GM18498 (cell line): ENCODE results near the gene ATXN7L3.

ENCODE experiments used
- ATAC-seq: cut with Tn5 transposase; IDR thresholded peaks from one replicate; pipeline ENCODE4 v1.9.1; 2021; ENCODE audit warnings: mild to moderate bottlenecking, moderate library complexity; ENCODE audit not compliant: unreplicated experiment

ATXN7L3 gene

GRCh38 chr17:44219108-44219615 lies 19.5 kb upstream of the ATXN7L3 start:
- ATAC-seq, result peak; percentile 38

DNA sequence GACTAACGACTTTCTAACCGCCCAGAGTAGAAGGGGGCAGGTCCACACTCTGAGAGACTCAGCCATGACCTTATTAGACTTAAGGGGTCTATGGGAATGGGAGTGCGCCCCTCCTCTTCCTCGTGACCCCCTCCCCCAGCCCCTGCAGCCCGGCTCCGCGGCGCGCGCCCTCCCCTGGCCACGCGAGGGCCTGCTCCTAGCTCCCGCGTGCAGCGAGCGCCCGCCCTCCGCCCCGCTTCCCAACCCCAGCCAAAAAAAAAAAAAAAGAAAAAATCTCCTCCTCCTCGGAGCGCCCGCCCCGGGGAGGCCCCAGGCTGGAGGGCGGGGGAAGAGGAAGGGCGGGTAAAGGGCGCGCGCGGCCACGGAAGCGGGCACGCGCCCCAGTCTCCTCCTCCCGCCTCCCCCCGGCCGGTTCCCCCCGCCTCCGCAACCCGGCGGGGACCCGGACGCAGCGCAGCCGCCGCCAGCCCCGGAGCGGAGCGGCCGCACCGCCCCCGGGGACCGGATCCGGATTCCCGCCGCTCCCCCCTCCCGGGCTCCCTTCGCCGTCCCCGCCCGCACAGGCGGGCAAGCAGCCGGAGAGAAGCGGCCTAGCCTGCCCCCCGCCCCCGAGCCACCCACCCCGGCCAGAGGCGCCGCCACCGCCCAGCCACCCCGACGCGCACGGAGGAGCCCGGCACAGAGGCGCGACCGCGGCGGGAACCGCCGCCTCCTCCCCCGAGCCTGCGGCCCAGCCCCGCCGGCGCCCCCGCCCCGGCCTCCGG lies 18.8 kb upstream of the ATXN7L3 start:
- ATAC-seq, result peak; percentile 40

- no peak for ATAC-seq
Observed at GRCh38 chr17:44217738-44218343, 18.2 kb upstream of the ATXN7L3 start.

GRCh38 chr17:44216694-44217093 lies 17.0 kb upstream of the ATXN7L3 start:
- no peak for ATAC-seq

DNA sequence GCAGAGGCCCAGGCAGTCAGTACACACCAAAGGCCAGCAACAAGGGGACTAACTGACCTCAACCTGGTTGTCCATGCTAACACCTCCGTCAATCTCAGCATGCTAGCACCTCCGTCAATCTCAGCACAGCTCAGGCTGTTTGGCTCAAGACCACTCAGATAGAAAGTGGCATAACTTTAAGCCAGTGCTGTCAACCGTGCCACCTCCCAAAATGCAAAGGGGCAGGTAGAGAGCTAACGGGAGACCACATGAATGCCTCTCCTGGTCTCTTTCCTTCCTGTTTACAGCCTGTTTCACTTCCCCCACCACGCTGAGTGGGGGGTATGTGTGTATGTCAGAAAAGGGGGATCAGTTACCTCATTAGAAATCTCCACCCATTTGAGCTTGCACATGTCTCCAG lies 16.5 kb upstream of the ATXN7L3 start:
- ATAC-seq, result no peak

- no peak for ATAC-seq
Observed at GRCh38 chr17:44214896-44215295, 15.2 kb upstream of the ATXN7L3 start.

DNA sequence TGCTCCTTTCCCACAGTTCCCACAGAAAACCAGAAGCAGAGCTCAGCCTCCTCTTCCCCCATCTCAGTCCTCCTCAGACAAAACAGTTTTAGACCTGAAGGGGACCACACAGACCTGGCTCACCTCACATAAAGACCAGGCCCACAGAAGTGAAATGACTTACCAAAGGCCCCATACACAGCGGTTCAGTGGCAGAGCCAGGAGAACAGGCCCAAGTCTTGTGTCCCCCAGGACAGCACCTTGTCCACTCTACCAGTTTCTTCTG lies 14.5 kb upstream of the ATXN7L3 start:
- no peak for ATAC-seq

GRCh38 chr17:44213403-44214229 lies 13.9 kb upstream of the ATXN7L3 start:
- no peak for ATAC-seq

DNA sequence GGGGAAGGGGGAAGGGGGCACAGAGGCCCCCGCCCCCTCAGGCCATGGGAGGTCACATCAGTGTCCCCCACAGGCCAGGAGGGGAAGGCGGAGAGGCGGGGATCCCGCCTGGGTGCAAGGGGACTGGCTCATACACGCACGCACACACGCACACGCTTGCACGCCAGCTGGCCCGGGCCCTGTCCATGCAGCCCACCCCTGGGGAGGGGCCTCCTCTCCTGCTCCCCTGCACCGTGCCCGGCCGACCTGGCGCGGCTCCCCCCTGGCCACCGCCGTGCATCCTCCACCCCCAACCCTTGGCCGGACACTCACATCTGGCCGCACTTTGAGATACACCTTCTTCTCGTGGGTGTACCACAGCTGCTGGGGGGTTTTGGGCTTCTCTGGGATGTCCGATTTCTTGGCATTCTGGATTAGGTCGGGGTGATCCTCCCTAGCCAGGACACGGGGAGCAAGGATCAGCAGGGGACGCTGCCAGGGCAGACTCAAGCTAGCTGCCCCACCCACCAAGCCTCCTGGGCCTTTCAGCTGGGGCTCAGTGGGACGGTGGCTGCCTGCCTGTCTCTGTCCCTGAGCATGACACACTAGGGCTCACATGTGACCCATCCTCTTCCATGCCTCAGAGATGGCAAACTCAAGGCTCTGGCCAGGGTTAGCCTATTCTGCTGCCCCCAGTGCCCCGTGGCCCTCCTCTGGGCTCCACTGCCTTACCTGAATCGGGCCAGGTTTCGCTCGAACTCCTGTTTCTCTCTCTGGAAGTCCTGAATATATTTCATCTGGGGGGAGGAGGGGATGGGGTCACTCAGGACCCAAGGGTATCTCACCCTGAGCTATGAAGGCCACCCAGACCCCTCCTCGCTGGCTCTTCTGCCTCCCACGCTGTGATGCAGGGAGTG lies 13.1 kb upstream of the ATXN7L3 start:
- ATAC-seq, result no peak

DNA sequence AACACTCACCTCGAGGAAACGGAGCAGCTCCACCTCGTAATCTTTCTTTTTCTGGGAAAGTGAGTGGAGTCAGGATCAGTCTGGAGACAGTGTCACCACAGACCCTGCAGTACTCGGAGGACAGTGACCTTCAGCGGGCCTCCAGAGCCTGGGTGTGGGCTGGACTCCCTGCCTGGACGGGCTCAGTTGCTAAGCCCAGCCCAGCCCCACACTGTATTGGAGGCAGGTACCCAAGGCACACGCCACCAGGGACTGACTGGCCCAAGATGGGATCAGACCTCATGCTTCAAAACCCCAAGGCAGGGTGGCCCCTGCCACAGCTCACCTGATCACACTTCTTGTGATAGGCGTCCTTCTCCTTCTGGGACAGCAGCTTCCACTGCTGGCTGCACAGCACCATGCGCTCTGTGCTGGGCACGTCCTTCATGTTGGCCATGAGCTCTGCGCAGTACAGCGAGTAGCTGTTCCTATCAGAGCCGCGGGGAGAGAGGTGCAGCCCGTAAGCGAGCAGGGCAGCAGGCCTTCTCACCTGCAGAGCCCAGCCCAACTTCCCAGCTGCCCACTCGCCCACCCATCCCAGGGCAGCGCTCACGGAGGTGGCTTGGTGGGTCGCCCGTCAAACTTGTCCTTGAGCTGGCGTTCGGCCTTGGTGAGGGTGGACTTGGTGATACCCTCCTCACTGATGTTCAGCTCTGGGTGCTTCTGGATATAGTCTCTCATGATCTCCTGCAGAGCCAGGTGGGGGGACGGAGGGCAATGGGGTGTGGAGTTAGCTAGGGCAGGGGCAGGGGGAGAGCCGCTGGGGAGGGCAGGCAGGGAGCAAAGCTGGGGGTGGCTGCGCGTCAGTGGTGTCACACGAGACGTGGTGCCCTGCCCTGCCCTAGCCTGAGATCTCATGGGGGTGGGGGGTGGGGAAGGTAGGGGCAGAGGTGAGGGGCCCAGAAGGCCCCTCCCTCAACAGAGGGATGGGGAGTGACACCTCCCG lies 11.9 kb upstream of the ATXN7L3 start:
- no peak for ATAC-seq

GRCh38 chr17:44210342-44211192 lies 10.9 kb upstream of the ATXN7L3 start:
- ATAC-seq, result peak; percentile 86

- ATAC-seq, result no peak
Observed at GRCh38 chr17:44209786-44210341, 10.2 kb upstream of the ATXN7L3 start.

DNA sequence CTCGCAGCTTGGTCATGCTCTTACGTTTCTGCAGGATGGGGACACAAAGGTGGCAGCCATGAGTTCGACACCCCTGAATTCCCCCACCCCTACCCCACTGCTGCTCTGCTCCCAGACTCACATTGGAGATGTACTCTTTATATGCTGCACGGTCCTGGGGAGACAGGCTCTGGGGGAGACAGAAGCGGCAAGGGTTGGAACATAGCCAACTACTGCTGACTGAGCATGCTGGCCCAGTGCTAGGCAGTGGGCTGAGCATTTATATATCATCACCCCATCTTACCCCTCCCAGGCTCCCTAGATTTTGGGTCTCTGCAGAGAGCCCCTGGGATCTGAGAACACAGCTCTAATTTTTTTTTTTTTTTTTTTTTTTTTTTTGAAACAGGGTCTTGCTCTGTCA lies 8.1 kb upstream of the ATXN7L3 start:
- ATAC-seq, result no peak

DNA sequence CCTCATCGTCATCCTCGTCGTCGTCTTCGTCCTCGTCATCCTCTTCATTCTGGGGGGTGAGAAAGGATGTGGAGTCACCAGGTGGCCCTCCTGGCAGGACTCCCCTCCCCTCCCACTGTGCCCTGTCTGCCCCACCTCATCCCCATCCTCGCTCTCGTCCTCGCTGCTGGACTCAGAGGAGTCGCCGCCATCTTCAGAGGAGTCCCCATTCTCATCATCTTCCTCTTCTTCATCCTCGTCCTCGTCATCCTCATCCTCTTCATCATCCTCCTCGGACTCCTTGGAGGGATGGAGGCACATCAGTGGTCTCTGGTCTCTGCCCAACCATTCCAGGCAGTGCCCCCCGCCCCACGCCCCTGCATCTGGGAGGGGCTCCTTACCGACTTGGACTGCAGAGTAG lies 7.6 kb upstream of the ATXN7L3 start:
- ATAC-seq, result no peak

DNA sequence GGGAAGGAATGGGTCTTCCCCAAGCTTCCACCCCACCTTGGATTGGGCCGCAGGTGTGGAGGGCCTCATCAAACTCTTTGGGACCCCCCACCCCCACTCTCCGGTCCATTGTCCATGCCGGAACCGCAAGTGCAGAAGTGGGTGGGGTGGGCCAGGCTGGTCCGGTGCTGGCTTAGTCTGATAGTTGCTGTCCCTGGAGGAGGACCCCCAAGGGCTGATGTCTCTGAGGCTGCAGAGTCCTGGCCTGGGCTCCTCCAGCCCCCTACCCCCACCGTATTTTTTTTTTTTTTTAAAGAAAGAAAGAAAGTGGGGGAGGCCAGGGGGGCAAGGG lies 7.1 kb upstream of the ATXN7L3 start:
- no peak for ATAC-seq

DNA sequence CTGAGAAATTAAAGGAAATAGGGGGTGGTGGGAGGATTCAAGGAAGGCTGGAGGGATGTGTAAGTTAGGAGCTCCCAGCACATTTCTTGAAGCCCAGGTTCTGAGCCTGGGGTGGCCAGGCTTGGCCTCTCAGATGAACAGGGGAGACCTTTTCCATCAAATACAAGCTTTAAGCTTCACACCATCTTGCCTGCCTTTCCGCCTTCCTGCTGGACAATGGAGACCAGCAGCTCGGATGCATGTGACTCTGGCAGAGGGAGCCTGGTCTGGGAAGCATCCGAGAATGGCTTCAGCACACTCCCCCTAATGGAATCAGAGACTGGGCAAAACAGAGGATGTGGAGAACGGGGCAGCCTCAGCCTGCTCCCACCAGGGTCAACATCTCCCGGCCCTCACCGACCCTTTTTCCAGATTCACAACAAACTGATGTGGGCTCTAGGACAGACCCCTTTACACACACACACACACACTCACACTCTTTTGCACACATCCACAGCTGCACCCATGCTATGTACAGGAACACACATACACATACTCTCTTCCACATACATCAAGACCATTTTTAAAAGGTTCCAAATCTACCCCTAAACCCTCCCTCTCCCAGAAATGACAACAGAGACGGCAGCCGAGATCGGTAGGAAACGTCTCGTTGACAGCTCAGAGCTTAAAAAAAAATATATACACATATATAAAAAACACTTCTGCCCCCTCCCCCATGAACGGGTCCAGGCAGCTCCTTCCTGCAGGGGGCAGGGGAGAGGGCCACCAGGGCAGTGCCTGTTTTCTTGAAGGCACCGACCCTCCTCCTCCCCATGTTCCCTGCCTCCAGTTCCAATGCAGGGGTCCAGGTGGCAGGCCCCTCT lies 6.5 kb upstream of the ATXN7L3 start:
- ATAC-seq, result no peak

GRCh38 chr17:44204441-44204882 lies 4.8 kb upstream of the ATXN7L3 start:
- no peak for ATAC-seq
